MM.1S (cell line): Measurements from ENCODE around the gene RFXANK.

Experiments used
- DNase-seq: peaks from one replicate; pipeline ENCODE4 v3.0.0-alpha.2; 2015
- H2AFZ ChIP-seq: fragments of 300-600 bp; sonication (generic); 2 replicates; pipeline ENCODE4 v1.6.0; 2016; ENCODE audit warnings: antibody characterized with exemption, low read length
- H3F3A ChIP-seq: fragments of 300-600 bp; sonication (generic); 2 replicates; pipeline ENCODE4 v1.6.1; 2016; ENCODE audit warnings: mild to moderate bottlenecking, antibody characterized with exemption, low read length, moderate library complexity, mixed read lengths; ENCODE audit not compliant: insufficient read depth
- H3K27ac ChIP-seq: fragments of 300-600 bp; sonication (generic); 2 replicates; pipeline ENCODE4 v1.5.1; 2016; ENCODE audit warnings: mild to moderate bottlenecking, low read length
- H3K27me3 ChIP-seq: fragments of 300-600 bp; sonication (generic); replicated peaks from 2 replicates; pipeline ENCODE4 v1.6.0; 2016; ENCODE audit warnings: low read length; ENCODE audit not compliant: insufficient read depth
- H3K36me3 ChIP-seq: fragments of 300-600 bp; sonication (generic); replicated peaks from 2 replicates; pipeline ENCODE4 v1.6.1; 2016; ENCODE audit warnings: mild to moderate bottlenecking, low read length, mixed read lengths; ENCODE audit not compliant: insufficient read depth
- H3K4me1 ChIP-seq: fragments of 300-600 bp; sonication (generic); 2 replicates; pipeline ENCODE4 v1.6.1; 2016; ENCODE audit warnings: low read length, mixed read lengths
- H3K4me2 ChIP-seq: fragments of 300-600 bp; sonication (generic); 2 replicates; pipeline ENCODE4 v1.6.0; 2016; ENCODE audit warnings: low read depth, low read length
- H3K4me3 ChIP-seq: fragments of 300-600 bp; sonication (generic); 2 replicates; pipeline ENCODE4 v1.5.1; 2016; ENCODE audit warnings: low read length, mixed read lengths
- H3K79me2 ChIP-seq: fragments of 300-600 bp; sonication (generic); 2 replicates; pipeline ENCODE4 v1.6.1; 2016; ENCODE audit warnings: mixed run types, low read length, mixed read lengths
- H3K9ac ChIP-seq: fragments of 300-600 bp; sonication (generic); 2 replicates; pipeline ENCODE4 v1.6.1; 2016; ENCODE audit warnings: low read length, mixed read lengths
- H3K9me2 ChIP-seq: fragments of 300-600 bp; sonication (generic); replicated peaks from 2 replicates; pipeline ENCODE4 v1.6.1; 2016; ENCODE audit warnings: mild to moderate bottlenecking, low read length, mixed read lengths; ENCODE audit not compliant: insufficient read depth
- H3K9me3 ChIP-seq: fragments of 300-600 bp; sonication (generic); replicated peaks from 2 replicates; pipeline ENCODE4 v1.6.1; 2016; ENCODE audit warnings: mild to moderate bottlenecking, low read length, mixed read lengths; ENCODE audit not compliant: insufficient read depth
- H4K20me1 ChIP-seq: fragments of 300-600 bp; sonication (generic); 2 replicates; pipeline ENCODE4 v1.6.1; 2016; ENCODE audit warnings: mild to moderate bottlenecking, low read length, moderate library complexity, mixed read lengths; ENCODE audit not compliant: insufficient read depth
- EZH2 ChIP-seq: fragments of 300-600 bp; sonication (generic); optimal IDR thresholded peaks from 2 replicates; pipeline ENCODE3; 2017; ENCODE audit warnings: low read depth, mild to moderate bottlenecking, antibody characterized with exemption, low read length, mixed read lengths
- EZH2phosphoT487 ChIP-seq: fragments of 300-600 bp; sonication (generic); IDR thresholded peaks from 2 replicates; pipeline ENCODE4 v1.6.1; 2018; ENCODE audit warnings: antibody characterized with exemption, low read length
- TF ChIP-seq, protein P1 (sequence below): fragments of 300-600 bp; sonication (generic); IDR thresholded peaks from 2 replicates; pipeline ENCODE4 v1.5.1; 2016; ENCODE audit warnings: antibody characterized with exemption, low read length, mixed read lengths

RFXANK gene

DNA sequence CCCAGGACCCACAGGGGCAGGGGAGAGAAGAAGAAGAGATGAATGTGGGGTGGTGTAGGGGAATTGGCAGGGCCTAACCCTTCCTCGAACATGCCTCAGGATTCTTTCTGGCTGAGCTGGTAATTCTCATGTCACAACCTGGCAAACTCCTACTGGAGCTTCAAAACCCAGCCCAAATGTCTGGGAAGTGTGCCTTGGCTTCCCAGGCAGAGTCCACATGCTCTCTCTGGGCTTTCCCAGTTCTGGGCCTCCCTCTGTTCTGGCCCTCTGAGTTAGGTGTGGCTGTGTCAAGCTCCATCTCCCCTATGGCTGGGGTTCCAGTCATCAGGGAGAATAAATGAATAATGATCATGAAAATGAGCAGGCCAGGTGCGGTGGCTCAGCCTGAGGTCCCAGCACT lies 42.6 kb upstream of the RFXANK start:
- no peaks in the 10 kb centered on the region for H4K20me1 ChIP-seq
- DNase-seq, result no peak
- H2AFZ ChIP-seq, result no peak overlapping the region
- H3K9me2 ChIP-seq, result no peaks in the 10 kb centered on the region
- no peaks in the 10 kb centered on the region for H3K36me3 ChIP-seq
- H3K4me2 ChIP-seq, result no peak overlapping the region
- no peaks in the 10 kb centered on the region for H3K79me2 ChIP-seq
- no peaks in the 10 kb centered on the region for H3F3A ChIP-seq
- no peak overlapping the region for H3K27ac ChIP-seq
- no peak overlapping the region for H3K9ac ChIP-seq
- no peak overlapping the region for H3K4me3 ChIP-seq
- no peak for TF ChIP-seq EZH2
- TF ChIP-seq, protein P1, sequence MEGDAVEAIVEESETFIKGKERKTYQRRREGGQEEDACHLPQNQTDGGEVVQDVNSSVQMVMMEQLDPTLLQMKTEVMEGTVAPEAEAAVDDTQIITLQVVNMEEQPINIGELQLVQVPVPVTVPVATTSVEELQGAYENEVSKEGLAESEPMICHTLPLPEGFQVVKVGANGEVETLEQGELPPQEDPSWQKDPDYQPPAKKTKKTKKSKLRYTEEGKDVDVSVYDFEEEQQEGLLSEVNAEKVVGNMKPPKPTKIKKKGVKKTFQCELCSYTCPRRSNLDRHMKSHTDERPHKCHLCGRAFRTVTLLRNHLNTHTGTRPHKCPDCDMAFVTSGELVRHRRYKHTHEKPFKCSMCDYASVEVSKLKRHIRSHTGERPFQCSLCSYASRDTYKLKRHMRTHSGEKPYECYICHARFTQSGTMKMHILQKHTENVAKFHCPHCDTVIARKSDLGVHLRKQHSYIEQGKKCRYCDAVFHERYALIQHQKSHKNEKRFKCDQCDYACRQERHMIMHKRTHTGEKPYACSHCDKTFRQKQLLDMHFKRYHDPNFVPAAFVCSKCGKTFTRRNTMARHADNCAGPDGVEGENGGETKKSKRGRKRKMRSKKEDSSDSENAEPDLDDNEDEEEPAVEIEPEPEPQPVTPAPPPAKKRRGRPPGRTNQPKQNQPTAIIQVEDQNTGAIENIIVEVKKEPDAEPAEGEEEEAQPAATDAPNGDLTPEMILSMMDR, result no peak
- TF ChIP-seq EZH2phosphoT487, result no peak
- no peaks in the 10 kb centered on the region for H3K27me3 ChIP-seq
- no peaks in the 10 kb centered on the region for H3K4me1 ChIP-seq
- no peaks in the 10 kb centered on the region for H3K9me3 ChIP-seq

DNA sequence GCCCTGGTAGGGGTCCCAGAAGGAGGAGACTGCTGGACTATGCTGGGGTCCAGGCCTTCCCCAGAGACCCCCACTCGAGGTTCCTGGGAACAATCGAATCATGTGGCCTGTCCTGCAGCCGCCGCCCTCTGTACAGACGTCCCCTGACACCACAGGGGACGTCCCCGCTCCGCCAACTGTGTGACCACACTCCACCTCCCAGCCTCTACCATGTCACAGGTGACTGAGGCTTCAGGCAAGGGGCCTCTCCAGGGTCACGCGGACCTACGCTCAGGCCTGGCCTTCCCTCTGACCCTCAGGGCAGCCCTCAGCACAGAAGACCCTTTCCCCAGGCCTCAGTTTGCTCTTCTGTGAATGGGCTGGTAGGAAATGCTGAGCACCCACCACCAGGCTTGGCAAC lies 40.6 kb upstream of the RFXANK start:
- Histone ChIP-seq H4K20me1 (no peaks in the 10 kb centered on the region), H3K9me3 (no peaks in the 10 kb centered on the region), H3K4me1 (no peaks in the 10 kb centered on the region), H3K79me2 (no peaks in the 10 kb centered on the region), H3K27me3 (no peaks in the 10 kb centered on the region), H3K27ac (no peak overlapping the region), H3K9ac (no peak overlapping the region), H3K9me2 (no peaks in the 10 kb centered on the region), H3K4me2 (no peak overlapping the region), H3K36me3 (no peaks in the 10 kb centered on the region), H2AFZ (no peak overlapping the region), H3F3A (no peaks in the 10 kb centered on the region), H3K4me3 (no peak overlapping the region)
- TF ChIP-seq EZH2phosphoT487 (no peak), EZH2 (no peak)
- TF ChIP-seq, protein P1, result no peak
- DNase-seq, result no peak

DNA sequence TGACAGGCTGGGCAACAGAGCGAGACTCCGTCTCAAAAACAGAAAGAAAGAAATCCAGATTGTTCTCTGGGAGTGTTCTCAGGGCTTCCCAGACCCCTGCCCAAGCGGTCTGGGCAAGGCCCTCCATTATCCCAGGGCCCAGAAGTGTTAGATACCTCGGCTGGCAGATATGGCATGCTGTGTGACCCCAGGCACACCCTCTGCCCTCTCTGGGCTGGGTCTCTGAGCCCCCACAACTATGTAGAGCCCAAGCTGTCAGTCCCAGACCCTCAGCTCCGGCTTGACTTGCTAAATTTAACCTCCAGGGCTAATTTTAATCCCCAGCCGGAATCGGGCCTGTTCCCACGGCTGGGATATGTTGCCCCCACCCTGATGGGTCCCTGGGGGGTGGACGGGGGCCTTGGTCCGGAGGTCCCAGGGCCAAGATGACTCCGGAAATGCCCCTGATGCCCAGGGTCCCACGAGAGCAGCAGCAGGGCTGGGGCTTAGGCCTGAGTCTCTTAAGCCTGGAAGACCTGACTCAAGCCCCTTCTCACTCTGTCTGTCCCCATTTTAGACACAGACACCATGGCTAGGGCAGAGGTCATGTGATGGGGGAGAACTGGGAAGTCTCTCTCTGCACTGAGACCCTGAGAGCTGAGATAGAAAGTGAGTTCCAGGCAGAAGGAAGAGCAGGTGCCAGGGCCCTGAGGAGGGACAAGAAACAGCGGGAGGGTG lies 39.2 kb upstream of the RFXANK start:
- no peaks in the 10 kb centered on the region for H3K9me3 ChIP-seq
- TF ChIP-seq, protein P1, result no peak
- no peak for TF ChIP-seq EZH2
- no peak for DNase-seq
- H3K9ac ChIP-seq, result no peak overlapping the region
- H2AFZ ChIP-seq, result no peak overlapping the region
- no peaks in the 10 kb centered on the region for H3F3A ChIP-seq
- H3K4me3 ChIP-seq, result no peak overlapping the region
- H4K20me1 ChIP-seq, result no peaks in the 10 kb centered on the region
- no peaks in the 10 kb centered on the region for H3K27me3 ChIP-seq
- no peaks in the 10 kb centered on the region for H3K9me2 ChIP-seq
- H3K79me2 ChIP-seq, result no peaks in the 10 kb centered on the region
- H3K36me3 ChIP-seq, result no peaks in the 10 kb centered on the region
- H3K4me1 ChIP-seq, result no peaks in the 10 kb centered on the region
- no peak overlapping the region for H3K27ac ChIP-seq
- no peak overlapping the region for H3K4me2 ChIP-seq
